ENCODE results near the gene TMEM245. TPM values are rescaled to one million over a fixed set of nuclear protein-coding genes. Genes with fewer than 3 reads are reported as not detected.

The TMEM245 gene
- total and polyA plus RNA-seq, 2 donors (not counting 1 experiment from before 2014, with no cell fraction given) = 6.3 to 34.3 TPM

- Histone ChIP-seq H3K27ac (ENCODE audit: low read length in 2 of 2) (no peak overlapping the region), H3K4me3 (ENCODE audit: control extremely low read depth in 1 of 5, extremely low read depth in 1 of 5, insufficient read depth in 1 of 5, low read depth in 2 of 5, low read length in 4 of 5) (no peak overlapping the region), H3K79me2 (ENCODE audit: control insufficient read depth, insufficient read depth, low read length) (no peaks in the 10 kb centered on the region), H3K36me3 (replicated peaks in 1 of 2; ENCODE audit: control extremely low read depth in 1 of 2, control insufficient read depth in 1 of 2, extremely low read depth in 1 of 2, insufficient read depth in 2 of 2, low read length in 1 of 2) (peaks cover 0 to 55% of the 10 kb centered on the region in 2 experiments), H3K27me3 (replicated peaks in 1 of 4; ENCODE audit: control extremely low read depth in 1 of 4, control insufficient read depth in 3 of 4, insufficient read depth in 4 of 4, low read length in 3 of 4) (no peaks in the 10 kb centered on the region), H3K4me1 (ENCODE audit: control insufficient read depth in 2 of 2, insufficient read depth in 2 of 2, low read length in 2 of 2) (no peaks in the 10 kb centered on the region), H3K9ac (ENCODE audit: low read length) (no peak overlapping the region), H4K20me1 (ENCODE audit: control insufficient read depth, insufficient read depth, low read length, poor library complexity, severe bottlenecking) (no peaks in the 10 kb centered on the region), H3K9me3 (ENCODE audit: control extremely low read depth in 1 of 3, control insufficient read depth in 2 of 3, insufficient read depth in 1 of 3, low read length in 2 of 3) (no peaks in the 10 kb centered on the region), H3K4me2 (replicated peaks; ENCODE audit: low read depth, low read length, poor library complexity, severe bottlenecking) (no peak overlapping the region), H2AFZ (ENCODE audit: insufficient read depth, low read depth, low read length, poor library complexity, severe bottlenecking) (no peak overlapping the region)
- intact Hi-C loops (cut with micrococcal nuclease) = no loop called here
- ATAC-seq (ENCODE audit: low read depth) (no peak), DNase-seq (no peak)
- Mint-ChIP-seq H3K4me3 (no peak overlapping the region), H3K27me3 (no peaks in the 10 kb centered on the region), H3K4me1 (peaks cover 3% of the 10 kb centered on the region), H3K9me3 (ENCODE audit: insufficient read depth) (no peaks in the 10 kb centered on the region), H3K27ac (no peak overlapping the region)
- CTCF ChIA-PET = no interaction called here
- no peak for TF ChIP-seq EZH2 (IDR thresholded peaks at IDR 0.05; ENCODE audit: borderline replicate concordance, insufficient read depth, low read depth, low read length, poor library complexity, severe bottlenecking)
- no peak for TF ChIP-seq CTCF (IDR thresholded peaks at IDR 0.05)
- POLR2A ChIA-PET = no interaction called here
Measured at GRCh38 chr9:109085510-109085909, 34.2 kb downstream of the TMEM245 start.

- Mint-ChIP-seq H3K9me3 (ENCODE audit: insufficient read depth) (no peaks in the 10 kb centered on the region), H3K27ac (no peak overlapping the region), H3K4me1 (peaks cover 3% of the 10 kb centered on the region), H3K27me3 (no peaks in the 10 kb centered on the region), H3K4me3 (no peak overlapping the region)
- peaks cover 0 to 58% of the 10 kb centered on the region in 2 experiments for H3K36me3 ChIP-seq (replicated peaks in 1 of 2; ENCODE audit: control extremely low read depth in 1 of 2, control insufficient read depth in 1 of 2, extremely low read depth in 1 of 2, insufficient read depth in 2 of 2, low read length in 1 of 2)
- no peak overlapping the region for H3K4me2 ChIP-seq (replicated peaks; ENCODE audit: low read depth, low read length, poor library complexity, severe bottlenecking)
- H3K27me3 ChIP-seq (replicated peaks in 1 of 4; ENCODE audit: control extremely low read depth in 1 of 4, control insufficient read depth in 3 of 4, insufficient read depth in 4 of 4, low read length in 3 of 4) = no peaks in the 10 kb centered on the region
- no peak for TF ChIP-seq CTCF (IDR thresholded peaks at IDR 0.05)
- TF ChIP-seq EZH2 (IDR thresholded peaks at IDR 0.05; ENCODE audit: borderline replicate concordance, insufficient read depth, low read depth, low read length, poor library complexity, severe bottlenecking) = no peak
- no peak overlapping the region for H3K9ac ChIP-seq (ENCODE audit: low read length)
- H3K79me2 ChIP-seq (ENCODE audit: control insufficient read depth, insufficient read depth, low read length) = no peaks in the 10 kb centered on the region
- H3K4me3 ChIP-seq (ENCODE audit: control extremely low read depth in 1 of 5, extremely low read depth in 1 of 5, insufficient read depth in 1 of 5, low read depth in 2 of 5, low read length in 4 of 5) = no peak overlapping the region
- no peaks in the 10 kb centered on the region for H3K9me3 ChIP-seq (ENCODE audit: control extremely low read depth in 1 of 3, control insufficient read depth in 2 of 3, insufficient read depth in 1 of 3, low read length in 2 of 3)
- WGBS (ENCODE audit: insufficient coverage) = no CpG with 5 or more reads among the region's 4 CpGs
- intact Hi-C loops (cut with micrococcal nuclease) = no loop called here
- no peak overlapping the region for H2AFZ ChIP-seq (ENCODE audit: insufficient read depth, low read depth, low read length, poor library complexity, severe bottlenecking)
- DNase-seq (no peak), ATAC-seq (ENCODE audit: low read depth) (no peak)
- no peaks in the 10 kb centered on the region for H3K4me1 ChIP-seq (ENCODE audit: control insufficient read depth in 2 of 2, insufficient read depth in 2 of 2, low read length in 2 of 2)
- H3K27ac ChIP-seq (ENCODE audit: low read length in 2 of 2) = no peak overlapping the region
- ChIA-PET POLR2A (no interaction called here), CTCF (no interaction called here)
- no peaks in the 10 kb centered on the region for H4K20me1 ChIP-seq (ENCODE audit: control insufficient read depth, insufficient read depth, low read length, poor library complexity, severe bottlenecking)
Measured at GRCh38 chr9:109083813-109084405, 35.8 kb downstream of the TMEM245 start.
